Measurements from ENCODE around the gene COL4A1.

Gene COL4A1

DNA sequence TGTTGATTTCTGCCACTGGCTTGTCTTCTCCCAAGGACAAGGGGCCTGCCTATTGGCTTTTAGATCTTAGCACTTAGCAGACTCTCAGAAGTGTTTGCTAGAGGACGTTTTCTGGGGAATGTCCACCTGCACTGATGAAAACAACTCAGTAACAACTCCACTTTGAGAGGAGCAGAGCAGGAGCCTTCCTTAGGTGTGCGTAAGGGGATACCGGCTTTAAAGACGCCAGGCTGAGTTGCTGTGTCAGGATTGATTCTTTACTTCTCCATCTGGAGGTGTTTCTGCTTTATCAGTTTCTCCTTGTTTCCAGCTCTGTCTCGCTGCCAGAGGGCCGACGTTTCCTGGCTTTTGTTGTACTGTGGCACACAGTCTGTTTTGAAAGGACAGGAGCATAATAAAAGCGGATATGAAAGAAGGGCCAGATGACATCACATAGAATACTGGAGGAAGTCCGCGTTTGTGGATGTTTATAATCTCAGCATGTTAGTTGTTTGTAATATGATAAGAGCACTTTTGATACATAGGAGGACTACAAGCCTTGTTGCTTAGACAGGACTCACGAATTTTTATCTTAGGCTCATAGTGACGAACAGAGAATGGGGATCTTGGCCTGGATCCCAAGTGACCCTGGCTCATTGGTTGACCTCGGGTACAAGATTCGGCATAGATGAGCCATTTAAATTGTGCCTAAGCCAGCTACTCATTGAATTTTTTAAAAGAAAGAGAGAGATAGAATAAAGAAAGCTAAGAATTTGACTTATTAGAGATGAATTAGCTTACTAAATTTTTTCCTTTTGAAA is 34.7 kb upstream of the COL4A1 start:
- no peak for DNase-seq

- no peak for DNase-seq
Observed at GRCh38 chr13:110340812-110341444, 34.0 kb upstream of the COL4A1 start.

DNA sequence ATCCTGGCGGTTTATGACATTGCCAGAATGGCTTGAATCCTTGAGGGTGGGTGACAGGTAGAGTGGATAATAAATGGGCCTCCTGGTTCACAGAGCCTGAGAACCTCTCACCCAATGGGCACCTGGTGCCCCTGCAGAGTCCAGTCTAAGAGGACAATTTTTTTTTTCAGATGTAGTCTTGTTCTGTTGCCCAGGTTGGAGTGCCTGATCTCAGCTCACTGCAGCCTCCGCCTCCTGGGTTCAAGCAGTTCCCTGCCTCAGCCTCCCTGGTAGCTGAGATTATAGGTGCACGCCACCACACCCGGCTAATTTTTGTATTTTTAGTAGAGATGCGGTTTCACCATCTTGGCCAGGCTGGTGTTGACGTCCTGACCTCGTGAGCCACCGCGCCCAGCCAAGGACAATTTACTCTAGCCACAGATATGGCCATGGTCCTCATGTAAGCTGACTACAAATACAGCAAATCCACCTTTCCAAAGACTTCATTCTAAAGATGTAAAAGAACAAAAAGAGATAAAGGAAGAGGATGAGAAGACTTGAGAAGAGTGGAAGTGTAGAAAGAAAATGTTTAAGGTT is 33.1 kb upstream of the COL4A1 start:
- no peak for DNase-seq

DNA sequence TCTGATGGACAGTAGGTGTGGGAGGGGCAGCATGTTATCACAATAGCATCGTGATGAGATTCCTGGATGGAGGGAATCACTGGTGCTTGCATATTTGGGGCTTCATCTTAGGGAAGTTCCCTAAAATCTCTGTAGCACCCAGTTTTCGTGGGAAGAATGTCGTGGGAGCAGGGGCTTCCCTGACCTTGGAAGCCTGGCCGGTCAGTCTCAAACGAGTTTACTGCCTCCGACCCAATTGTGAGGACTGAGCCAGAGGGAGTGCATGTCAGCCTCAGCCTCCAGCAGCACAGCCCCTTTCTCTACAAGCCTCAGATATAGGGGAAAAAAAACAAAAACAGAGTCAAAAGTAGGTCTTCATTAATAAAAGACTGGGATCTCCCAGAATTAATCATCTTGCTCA is 32.3 kb upstream of the COL4A1 start:
- DNase-seq: no peak

- DNase-seq: no peak
Observed at GRCh38 chr13:110338441-110339101, 31.6 kb upstream of the COL4A1 start.

DNA sequence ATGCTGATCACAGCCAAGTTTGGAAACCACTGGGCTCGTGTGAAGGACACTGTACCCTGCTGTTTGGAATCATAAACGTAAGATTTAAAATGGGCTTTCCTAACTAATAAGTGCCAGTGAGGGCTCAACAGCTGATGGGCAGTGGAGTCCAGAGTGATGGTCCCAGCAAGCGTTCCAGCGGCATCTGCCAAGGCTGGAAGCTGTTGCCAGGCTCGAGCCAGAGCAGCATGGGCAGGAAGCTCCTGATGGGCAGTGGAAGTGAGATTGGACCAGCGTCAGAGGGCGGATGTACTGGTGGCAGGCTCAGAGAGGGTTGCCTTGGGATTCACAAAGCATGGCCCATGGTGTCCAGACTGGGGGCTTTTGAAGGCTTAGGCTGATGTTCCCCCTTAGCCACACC is 30.3 kb upstream of the COL4A1 start:
- DNase-seq: no peak

DNA sequence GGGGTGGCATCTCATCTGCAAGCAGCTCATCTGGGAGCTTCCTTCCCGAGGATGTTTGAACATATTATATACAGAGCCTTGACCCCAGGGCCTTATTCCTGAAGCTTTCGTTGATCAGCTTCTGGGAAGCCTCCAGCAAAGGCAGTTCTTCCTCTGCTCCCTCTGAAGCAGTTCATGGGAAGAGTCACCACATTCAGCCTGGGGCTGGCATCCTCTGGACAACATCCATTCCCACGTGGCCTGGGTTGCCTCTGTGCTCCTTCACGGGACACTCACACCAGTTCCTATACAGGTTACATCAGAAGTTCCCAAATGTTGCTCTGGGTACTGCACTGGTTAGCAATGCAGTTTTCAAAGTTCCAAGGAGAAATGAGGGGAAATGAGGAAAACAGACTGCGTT is 29.7 kb upstream of the COL4A1 start:
- no peak for DNase-seq

GRCh38 chr13:110336108-110336507 is 29.2 kb upstream of the COL4A1 start:
- no peak for DNase-seq

DNA sequence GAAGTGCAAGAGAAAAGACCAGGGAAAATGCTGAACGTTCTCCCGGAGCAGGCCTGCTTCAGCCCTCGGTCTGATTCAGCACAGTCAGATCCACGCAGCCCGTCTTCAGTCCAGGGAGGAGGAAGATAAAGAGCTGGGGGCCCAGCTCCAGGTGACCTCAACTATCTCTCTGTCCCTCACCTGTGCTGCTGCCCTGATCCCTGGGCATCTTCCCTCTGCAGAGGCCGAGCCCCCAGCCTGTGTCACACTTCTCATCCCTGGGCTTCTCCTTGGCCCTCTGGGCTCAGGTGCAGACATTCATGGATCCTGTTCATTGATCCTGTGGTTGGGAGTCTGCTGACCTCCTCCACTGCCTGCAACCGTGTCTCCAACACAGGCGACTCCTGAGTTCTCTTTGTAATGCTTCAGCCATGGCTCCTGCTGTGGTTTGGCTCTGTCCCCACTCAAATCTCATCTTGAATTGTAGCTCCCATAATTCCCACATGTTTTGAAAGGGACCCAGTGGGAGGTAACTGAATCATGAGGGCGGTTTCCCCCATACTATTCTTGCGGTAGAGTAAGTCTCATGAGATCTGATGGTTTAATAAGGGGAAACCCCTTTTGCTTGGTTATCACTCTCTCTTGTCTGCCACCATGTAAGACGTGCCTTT is 28.0 kb upstream of the COL4A1 start:
- DNase-seq: no peak

DNA sequence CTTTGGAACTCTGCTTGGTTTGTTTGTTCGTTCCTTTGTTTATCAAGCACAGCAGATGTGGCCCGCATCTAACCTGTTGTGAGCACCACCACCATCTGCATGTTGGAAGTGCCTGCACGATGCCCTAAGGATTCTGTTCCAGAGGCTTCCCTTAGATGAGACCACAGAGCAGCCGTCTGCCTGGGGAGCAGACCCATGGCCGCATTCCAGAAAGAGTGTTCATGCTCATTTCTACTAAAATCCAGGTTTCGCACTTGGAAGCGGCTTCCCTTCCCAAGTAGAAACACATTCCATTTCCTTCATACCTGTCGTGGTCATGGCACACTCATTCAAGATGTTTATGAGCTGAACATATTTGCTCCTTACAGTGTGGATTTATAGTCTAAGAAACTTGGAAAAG is 27.3 kb upstream of the COL4A1 start:
- no peak for DNase-seq

DNA sequence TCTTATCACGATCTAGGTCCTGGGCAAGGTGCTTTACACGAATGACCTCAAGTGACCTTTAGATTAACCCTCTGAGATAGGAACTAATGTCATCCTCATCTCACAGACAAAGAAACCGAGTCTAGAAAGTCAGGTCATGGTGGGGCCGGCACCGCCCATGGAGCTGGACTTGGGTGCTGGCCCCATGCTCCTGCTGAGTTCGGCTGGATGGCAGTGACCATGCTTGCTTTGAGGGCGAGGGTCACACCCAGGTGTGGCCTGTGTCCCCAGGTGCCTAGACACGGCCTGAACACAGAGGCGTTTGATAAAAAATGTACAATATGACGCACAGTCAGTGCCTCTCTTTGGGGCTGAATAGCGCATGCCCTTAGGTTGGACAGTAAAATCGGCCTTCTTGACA is 26.9 kb upstream of the COL4A1 start:
- DNase-seq: no peak

- no peak for DNase-seq
Observed at GRCh38 chr13:110332750-110333149, 25.8 kb upstream of the COL4A1 start.

- DNase-seq: no peak
Observed at GRCh38 chr13:110331362-110331761, 24.4 kb upstream of the COL4A1 start.

GRCh38 chr13:110330491-110331011 is 23.6 kb upstream of the COL4A1 start:
- DNase-seq: no peak

DNA sequence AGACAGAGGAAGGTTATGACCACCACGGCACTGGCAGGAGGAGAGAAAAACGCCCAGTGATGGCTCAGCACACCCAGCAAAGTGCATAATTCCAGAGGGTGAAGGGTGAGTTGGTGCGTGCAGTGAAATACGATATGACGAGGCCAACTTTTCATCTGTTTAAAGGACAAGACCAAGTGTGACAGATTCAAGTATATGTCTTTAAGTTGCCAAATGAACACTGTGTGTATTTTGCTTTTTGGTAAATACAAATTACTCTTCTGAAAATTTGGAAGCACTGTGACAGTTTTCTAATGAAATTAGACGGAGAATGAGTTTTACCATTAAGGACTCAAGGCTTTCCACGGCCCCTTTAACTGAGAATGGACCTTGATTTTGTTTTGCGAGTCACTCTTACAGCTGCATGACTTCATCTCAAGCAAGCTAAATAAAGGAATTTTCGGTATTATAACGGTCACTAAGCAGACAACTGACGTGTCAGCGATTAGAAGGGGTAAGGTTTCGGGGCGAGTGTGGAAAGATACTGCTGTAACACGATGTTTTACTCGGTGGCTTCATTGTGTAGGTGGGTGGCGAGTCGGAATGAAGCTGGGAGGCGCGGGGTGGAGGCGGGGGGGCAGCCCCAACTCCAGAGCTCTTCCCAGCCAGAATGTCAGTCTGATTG is 23.0 kb upstream of the COL4A1 start:
- DNase-seq: no peak

DNA sequence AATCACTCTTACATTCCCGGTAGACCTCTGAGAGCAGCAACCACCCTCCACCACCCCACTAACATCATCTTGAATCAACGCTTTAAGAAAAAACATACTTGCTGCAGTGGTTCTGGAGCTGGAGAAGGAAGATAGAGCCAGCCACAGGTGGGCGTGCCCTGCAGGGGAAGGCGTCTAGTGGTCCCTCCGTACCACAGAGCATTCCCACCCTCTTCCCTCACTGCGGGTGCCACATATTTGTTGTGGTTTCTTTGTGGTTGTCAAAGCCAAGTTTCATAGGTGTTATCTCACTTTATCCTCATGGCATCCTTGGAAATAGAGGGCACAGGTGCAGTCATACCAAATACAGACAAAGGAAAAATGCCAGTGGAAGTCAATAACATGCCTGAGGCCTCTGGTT is 22.3 kb upstream of the COL4A1 start:
- no peak for DNase-seq

DNA sequence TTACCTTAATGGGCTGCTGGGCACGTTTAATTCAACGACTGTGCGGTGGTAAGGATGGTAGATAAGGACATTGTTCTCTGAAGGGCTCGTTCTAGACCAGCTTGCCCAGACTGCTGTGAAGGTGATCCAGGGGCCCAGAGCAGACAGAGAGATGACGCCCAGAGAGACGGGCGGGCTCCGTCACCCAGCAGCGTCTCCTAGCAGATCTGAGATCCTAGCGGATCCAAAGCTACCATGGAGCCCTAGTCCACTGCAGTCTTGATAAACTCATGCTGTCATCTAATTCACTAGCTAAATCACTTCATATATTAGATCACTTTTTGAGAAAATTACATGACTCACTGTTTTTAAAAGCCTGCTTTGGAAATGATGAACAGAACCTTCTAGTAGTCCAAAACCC is 21.6 kb upstream of the COL4A1 start:
- no peak for DNase-seq

DNA sequence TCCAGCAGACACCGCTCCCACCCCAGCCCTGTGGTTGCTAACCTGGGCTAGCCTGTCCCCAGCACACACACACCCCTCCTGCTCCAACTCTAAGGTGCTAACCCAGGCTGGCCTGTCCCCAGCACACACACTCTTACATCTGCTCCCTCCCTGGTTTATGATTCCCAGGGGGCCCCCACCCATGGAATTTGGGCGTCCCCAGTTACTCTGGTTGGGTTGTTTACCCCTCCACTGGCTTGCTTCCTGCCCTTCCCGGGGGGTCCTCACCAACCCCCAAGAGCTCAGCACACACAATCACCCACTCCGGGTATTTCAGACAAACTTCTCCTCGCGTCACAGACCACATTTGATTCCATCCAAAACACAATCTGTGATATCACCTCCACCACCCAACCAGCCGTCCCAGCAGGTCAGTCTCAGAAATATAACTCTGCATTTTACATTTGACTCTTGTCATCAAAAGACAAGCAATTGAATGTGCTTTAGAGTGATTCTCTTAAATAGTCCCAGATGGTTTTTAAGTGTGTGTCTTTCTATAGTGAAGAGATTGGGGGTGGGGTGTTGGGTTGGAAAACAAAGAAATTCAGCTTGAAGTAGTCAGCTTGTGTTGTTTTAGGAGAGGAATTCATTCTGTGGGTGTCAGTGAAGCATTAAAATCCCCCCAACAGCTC is 20.2 kb upstream of the COL4A1 start:
- DNase-seq: no peak

GRCh38 chr13:110326263-110326904 is 19.4 kb upstream of the COL4A1 start:
- no peak for DNase-seq

DNA sequence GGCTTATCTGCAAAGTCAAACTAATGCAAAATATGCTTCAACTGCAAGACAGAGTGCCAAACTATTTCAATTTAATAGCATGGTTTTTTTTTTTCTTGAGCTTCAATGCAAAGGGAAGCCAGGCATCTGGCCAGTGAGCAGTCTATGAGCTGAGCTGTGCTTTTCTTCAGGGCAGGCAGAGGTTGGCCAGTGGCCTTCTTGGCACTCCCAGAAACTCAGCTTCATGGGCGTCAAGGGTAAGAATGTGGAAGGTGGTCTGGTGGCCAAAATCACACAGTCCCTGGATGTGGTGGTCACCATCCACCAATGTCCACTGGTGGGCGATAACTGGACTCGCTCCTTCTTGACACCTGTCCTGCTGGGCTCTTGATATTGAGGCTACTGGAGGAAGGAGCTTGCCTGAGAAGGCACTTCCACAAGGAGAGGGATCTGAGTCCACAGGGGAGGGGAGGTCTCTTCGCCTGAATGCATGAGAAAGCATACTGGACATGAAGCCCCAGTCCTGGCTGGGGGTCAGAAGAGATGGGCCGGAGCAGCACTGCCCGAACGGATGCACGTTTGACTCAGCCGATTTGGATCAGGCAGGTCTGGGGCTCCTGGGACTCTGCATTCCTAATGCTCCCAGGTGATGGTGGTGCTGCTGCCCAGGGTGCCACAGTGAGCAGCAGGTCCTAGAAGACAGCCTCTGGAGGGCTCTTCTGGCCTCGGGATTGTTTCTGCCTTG is 17.2 kb upstream of the COL4A1 start:
- no peak for DNase-seq
